GM19238 (cell line): ENCODE measurements around the gene PRKCA.
"Not testable (repeated sequence)": the region's sequence is repeated elsewhere in the genome, so short reads cannot be mapped to it uniquely, and the experiment has no call there.

Source experiments
- DNase-seq: peaks from one replicate; pipeline ENCODE4 v3.0.0; 2011; ENCODE audit warnings: low spot score; ENCODE audit not compliant: insufficient read length

PRKCA gene

GRCh38 chr17:66301864-66302741 lies at the start of gene PRKCA:
TSS of gene PRKCA (plus strand) at chr17:66302613.
- DNase-seq, result peak; percentile 41

DNA sequence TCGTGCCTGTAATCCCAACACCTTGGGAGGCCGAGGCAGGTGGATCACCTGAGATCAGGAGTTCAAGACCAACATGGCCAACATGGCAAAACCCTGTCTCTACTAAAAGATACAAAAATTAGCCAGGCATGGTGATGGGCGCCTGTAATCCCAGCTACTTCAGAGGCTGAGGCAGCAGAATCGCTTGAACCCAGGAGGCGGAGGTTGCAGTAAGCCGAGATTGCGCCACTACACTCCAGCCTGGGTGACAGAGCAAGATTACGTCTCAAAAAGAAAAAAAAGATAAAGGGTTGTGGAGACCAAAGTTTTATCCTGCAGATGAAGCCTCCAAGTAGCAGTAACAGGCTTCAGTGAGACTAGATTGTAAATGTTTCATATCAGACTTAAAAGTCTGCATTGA lies 49.0 kb upstream of the PRKCA start:
- not testable (repeated sequence) for DNase-seq

- no peak for DNase-seq
Observed at GRCh38 chr17:66255112-66255511, 47.3 kb upstream of the PRKCA start.

GRCh38 chr17:66255527-66255971 lies 46.9 kb upstream of the PRKCA start:
- no peak for DNase-seq

- no peak for DNase-seq
Observed at GRCh38 chr17:66260275-66260674, 42.1 kb upstream of the PRKCA start.

GRCh38 chr17:66260688-66261087 lies 41.7 kb upstream of the PRKCA start:
- no peak for DNase-seq

DNA sequence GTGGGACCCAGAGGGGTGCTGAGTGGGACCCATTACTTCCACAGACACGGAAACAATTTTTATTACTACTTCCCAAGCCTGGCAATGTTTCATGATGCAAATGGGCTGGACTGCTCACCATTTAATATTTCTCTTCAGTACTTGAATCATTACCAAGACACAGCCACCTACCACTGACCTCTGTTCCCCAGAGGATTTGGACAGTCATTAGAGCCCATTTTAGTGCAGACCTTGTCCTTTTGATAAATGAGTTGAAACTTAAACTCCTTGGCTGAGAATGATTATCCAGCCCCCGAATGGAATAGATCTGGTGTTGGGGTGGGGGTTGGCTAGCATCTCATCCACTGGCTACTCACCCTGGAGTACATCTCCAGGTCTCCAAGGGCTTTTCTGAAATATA lies 39.6 kb upstream of the PRKCA start:
- no peak for DNase-seq

- no peak for DNase-seq
Observed at GRCh38 chr17:66264696-66265095, 37.7 kb upstream of the PRKCA start.

DNA sequence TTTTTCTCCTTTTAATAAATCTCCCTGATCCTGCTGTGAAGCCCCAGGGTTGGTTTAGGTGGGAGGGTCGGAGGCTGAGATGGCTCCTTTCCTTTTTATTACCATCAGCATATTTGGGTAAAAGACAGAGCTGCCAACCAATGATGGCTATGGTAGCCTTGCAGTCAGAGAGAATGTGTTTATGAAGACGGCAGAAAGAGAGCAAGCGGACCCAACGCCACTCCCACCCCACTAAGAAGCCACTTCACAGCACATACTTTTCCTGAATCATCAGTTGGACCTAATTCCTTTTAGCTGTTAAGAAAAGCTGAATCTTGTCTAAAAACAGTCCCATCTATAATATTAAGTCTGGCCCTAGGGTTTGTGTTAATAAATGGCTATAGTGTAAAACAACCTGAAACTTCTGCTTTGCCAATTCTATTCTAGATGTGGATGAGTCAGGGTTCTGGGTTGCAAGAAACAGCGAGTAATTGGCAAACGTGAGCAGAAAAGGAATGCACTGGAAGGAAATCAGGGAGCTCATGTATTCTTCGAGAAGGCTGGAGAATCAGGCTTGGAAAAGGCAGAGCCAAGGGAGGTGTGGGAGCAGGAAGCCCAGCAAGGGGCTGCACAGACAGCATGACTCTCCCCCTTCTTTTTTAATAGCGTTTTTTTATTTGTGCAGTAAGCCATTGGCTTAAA lies 34.0 kb upstream of the PRKCA start:
- DNase-seq, result no peak

GRCh38 chr17:66270106-66270505 lies 32.3 kb upstream of the PRKCA start:
- DNase-seq, result no peak

DNA sequence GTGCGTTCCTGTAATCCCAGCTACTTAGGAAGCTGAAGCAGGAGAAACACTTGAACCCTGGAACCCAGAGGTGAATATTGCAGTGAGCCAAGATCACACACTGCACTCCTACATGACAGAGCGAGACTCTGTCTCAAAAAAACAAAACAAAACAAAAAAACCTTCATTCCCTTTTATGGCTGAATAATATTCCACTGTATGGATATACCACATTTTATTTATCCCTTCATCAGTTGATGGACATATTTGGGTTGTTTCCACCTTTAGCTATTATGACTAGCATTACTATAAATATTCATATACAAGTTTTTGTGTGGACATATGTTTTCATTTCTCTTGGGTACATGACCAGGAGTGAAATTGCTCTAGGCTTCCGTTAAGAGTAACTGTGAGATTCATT lies 30.9 kb upstream of the PRKCA start:
- no peak for DNase-seq

DNA sequence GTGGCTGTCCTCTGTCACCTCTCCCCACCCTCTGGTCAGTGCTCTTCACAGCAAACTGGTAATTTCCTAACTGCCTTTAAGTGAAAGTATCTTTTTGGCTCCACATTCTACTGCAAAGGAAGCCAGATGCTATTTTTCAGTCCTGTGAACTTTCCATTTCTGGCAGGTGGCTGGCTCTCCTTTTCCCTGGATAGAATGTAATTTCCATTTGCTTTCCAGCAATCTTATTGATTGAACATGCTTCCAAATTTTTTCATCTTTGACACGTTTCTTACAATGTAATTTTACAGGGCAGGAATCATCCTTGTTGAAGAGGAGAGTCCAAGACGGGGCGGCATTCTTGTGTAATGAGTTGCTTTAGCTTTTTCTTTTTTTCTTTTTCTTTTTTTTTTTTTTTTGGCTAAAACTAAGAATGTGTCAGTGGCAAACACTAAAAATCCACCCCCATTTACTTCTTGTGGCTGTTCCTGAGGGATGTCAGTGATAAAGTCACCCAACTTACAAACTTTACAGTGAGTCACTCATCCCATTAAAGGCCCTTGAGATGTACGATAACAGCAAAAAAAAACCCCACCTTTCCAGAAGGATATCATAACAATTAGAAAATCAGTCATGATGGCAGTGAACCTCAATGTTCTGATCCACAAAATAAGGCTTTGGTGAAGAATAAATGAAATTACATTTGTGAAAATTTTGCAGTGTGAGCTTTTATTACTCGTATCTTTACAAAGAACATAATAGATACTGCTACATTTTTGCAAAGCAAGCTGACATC lies 29.4 kb upstream of the PRKCA start:
- no peak for DNase-seq

DNA sequence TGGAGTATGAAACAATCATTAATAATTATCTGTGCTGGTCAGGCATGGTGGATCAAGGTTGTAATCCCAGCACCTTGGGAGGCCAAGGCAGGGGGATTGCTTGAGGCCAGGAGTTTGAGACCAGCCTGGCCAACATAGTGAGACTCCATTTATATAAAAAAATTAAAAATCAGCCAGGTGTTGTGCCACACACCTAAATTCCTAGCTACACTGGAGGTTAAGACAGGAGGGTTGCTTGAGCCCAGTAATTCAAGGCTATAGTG lies 28.9 kb upstream of the PRKCA start:
- DNase-seq, result no peak

DNA sequence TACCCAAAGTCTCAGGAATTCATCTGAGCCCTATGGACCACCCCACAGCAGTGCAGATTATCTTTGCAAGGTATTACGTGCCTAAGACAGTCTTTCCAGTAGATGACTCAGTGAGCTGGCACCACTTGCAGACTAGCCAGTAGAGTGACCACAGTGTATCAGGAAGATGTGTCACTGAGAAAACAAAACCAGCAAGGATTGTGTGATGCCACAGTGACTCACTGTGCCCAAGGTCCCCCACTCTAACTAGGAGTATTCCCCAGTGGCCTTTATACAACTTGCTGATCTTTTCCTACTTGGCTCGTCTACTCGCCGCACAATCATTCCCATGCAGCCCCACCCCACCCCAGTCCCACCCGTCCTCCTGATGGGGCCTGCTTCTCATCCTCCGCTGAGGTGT lies 26.8 kb upstream of the PRKCA start:
- no peak for DNase-seq

- no peak for DNase-seq
Observed at GRCh38 chr17:66276328-66276937, 26.0 kb upstream of the PRKCA start.

- no peak for DNase-seq
Observed at GRCh38 chr17:66277191-66277590, 25.2 kb upstream of the PRKCA start.

DNA sequence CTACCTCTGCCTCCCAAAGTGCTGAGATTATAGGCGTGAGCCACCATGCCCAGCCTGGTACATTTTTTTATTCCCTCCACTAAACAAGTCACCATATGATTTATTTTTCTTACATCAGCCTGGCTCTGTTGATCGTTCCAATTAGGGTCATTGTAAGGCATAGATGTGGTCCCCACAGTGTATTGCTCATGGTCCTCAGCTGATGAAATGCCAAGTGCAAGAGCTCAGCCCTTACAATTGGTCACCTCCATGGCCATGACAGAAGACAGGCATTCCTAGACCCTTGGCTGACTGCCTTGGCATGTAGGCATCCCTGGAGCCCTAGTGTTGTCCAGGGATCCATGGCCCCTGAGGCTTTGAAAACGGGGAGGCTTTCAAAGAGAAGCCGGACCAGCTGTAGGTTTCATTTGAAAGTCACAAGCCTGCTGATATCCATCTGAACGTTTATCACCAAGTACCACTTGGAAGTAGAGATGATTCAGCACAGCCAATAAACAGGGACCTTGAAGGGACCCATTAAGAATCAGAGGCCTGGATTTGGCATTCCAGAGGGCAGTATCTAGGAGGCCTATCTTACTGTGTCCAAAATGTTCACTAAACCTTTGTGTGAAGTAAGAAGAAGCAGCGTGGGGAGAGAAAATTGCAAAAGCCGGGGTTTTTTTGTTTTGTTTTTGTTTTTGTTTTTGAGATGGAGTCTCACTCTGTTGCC lies 20.6 kb upstream of the PRKCA start:
- DNase-seq, result no peak

DNA sequence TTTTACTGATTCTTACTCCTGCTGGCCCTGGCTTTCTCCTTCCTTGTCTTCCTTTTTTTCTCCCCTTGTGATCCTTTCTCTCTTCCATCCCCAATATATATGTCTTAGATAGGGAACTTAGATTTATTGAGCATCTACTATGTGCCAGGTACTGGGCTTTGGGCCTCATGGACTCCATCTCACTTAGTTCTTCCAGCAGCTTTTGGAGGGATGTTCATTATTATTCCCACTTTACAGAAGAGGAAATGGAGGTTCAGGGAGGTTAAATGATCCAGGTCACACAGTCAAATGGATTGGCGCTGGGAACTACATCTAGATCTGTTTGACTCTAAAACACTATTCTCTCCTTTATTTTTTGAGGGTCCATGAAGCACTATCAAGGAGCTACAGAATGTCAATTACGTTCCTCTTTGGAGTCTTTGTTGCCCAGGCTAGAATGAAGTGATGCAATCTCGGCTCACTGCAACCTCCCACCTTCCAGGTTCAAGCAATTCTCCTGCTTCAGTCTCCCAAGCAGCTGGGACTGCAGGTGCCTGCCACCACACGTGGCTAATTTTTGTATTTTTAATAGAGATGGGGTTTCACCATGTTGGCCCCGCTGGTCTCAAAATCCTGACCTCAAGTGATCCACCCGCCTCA lies 19.0 kb upstream of the PRKCA start:
- DNase-seq, result no peak

- no peak for DNase-seq
Observed at GRCh38 chr17:66283971-66284370, 18.4 kb upstream of the PRKCA start.

- DNase-seq, result no peak
Observed at GRCh38 chr17:66285149-66285548, 17.3 kb upstream of the PRKCA start.

DNA sequence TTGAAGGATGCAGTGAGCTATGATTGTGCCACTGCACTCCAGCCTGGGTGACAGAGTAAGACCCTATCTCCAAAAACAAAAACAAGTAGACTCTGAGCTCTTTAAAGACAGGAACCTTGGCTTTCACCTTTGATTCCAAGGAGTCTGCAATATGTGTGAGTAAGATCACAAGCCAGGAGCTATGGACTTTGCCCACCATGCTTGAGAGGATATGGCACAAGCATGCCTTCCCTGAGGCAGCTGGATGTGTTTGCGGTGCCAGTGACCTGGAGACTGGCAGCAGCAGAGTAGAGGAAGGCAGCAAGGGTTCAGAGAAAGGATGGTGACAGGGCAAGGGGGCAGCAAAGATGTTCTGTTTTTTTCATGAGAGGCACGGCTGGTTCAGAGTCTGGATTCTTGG lies 14.5 kb upstream of the PRKCA start:
- no peak for DNase-seq
